Cardiac fibroblast (primary cell): ENCODE results near the gene PKHD1.

ENCODE experiments used
- DNase-seq, 2 donors: peaks; one replicate each; pipeline versions ENCODE4 v3.0.0 to v3.0.0-alpha.2; 2010; ENCODE audit warnings: low read depth in 2 of 2
- H3K4me3 ChIP-seq, 2 donors: replicated peaks in 1 of 2; 1 replicate in 1 of 2; 2 replicates in 1 of 2; pipeline ENCODE4 v1.5.1; 2011; ENCODE audit warnings: low read depth in 2 of 2, low read length in 2 of 2, mild to moderate bottlenecking in 2 of 2, moderate library complexity in 1 of 2
- TF ChIP-seq, protein P1 (sequence below): IDR thresholded peaks from one replicate; pipeline ENCODE4 v1.5.1; 2011; ENCODE audit warnings: low read depth, mild to moderate bottlenecking, low read length, inconsistent platforms

Gene PKHD1

DNA sequence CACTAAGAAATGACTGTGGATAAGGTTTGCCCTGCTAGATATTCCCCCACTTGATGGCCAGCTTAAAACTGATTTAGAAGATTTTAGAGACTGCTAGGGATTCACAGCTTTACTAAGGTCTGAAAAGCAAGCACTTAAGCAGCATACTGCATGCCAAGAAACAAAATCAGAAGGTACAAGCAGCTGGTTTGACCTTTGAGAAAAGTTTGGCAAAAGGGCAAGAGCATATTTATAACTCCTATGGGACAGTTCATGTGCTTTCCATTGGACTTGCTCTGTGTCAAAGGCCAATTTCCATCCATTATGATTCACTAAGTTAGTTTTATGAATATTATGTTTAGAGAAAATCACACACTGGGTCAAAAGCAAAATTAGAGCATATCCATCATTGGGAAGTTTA, 402.8 kb downstream of the PKHD1 start:
- no peak for DNase-seq
- TF ChIP-seq, protein P1, sequence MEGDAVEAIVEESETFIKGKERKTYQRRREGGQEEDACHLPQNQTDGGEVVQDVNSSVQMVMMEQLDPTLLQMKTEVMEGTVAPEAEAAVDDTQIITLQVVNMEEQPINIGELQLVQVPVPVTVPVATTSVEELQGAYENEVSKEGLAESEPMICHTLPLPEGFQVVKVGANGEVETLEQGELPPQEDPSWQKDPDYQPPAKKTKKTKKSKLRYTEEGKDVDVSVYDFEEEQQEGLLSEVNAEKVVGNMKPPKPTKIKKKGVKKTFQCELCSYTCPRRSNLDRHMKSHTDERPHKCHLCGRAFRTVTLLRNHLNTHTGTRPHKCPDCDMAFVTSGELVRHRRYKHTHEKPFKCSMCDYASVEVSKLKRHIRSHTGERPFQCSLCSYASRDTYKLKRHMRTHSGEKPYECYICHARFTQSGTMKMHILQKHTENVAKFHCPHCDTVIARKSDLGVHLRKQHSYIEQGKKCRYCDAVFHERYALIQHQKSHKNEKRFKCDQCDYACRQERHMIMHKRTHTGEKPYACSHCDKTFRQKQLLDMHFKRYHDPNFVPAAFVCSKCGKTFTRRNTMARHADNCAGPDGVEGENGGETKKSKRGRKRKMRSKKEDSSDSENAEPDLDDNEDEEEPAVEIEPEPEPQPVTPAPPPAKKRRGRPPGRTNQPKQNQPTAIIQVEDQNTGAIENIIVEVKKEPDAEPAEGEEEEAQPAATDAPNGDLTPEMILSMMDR, result no peak
- H3K4me3 ChIP-seq, result no peak overlapping the region

DNA sequence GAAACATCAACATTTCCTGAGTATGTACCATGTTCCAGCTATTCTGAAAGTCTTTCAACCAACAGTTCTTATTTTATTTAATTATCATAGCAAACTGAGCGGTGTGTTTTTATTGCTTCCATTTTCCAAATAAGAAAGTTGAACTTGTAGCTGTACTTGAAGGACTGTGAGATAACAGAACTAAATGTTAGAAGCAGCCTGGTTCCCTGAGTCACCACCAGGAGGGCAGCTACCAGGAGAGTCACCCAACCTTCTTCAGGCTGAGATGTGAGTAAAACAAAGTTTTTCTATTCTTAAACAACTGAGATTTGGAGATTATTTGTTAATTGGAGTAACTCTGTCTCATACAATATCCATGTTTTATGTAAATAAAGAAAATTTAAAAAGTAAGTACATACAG, 403.4 kb downstream of the PKHD1 start:
- DNase-seq, result no peak
- TF ChIP-seq, protein P1, result no peak
- no peak overlapping the region for H3K4me3 ChIP-seq

DNA sequence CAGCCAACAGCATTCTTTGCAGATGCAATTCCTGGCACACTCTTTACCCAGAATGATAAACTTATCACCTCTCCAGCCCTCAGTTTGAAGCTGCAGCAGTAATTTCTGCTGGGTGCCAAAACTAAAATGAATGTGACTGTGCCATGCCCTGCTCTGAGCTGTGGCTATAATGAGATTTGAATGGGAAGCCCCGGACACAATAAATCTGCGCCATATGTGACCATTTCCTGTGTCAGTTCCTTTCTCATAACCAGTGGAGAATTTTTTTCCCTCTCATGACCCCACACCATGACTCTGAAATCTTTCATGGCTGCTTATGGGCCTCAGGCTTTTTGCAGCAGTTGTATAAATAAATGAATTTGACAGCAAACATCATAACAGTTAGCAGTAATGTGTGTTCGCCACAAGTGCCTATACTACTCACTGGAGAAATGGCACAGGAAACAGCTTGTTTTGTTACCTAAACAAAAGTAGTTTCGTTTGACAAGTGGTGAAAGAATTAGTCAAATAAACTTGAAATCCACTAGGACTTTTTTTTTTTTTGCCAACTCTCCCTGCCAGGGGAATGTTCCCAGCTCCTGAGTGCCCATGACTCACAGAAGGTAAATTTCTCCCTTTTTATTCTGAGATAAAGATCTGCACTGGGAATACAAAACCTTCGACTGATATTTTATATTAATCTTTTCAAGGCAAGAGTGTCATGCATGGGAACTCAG, 408.4 kb downstream of the PKHD1 start:
- no peak overlapping the region for H3K4me3 ChIP-seq
- no peak for DNase-seq
- TF ChIP-seq, protein P1, result no peak

DNA sequence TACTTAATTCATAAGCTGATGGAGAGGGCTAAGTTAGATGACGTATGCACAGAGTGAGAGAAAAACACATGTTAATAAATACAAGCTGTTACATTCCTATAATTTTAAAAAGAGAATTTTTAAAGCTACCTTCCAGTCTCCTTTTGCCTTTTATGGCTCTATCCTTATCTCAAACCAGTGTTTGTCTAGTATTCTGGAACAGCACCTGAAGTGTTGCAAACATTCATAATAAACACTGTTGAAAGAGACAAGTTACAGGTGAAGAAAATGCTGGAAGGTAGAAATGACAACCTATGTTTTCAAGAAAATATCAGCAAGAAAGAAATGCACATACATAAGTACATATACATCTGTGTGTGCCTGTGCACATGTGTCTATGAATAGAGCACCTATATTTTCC, 409.1 kb downstream of the PKHD1 start:
- no peak for DNase-seq
- no peak overlapping the region for H3K4me3 ChIP-seq
- TF ChIP-seq, protein P1, result no peak

DNA sequence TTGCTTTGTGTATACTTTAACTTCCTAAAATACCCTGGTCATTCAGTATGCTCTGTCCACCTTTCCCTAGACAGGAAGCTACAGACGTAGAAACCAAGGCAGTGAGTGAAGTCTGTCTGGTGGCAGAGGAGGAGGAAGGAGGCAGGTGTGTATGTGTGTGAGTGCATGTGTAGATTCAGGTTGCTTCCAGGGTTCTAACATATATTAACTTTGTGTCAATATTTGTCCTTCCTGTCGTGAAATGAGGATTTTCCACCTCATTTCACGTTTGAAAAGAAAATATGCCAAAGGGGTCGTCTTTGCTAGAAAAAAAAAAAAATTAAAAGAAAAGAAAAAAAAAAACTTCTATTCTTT, 411.5 kb downstream of the PKHD1 start:
- TF ChIP-seq, protein P1, result no peak
- DNase-seq, result no peak
- H3K4me3 ChIP-seq, result no peak overlapping the region

DNA sequence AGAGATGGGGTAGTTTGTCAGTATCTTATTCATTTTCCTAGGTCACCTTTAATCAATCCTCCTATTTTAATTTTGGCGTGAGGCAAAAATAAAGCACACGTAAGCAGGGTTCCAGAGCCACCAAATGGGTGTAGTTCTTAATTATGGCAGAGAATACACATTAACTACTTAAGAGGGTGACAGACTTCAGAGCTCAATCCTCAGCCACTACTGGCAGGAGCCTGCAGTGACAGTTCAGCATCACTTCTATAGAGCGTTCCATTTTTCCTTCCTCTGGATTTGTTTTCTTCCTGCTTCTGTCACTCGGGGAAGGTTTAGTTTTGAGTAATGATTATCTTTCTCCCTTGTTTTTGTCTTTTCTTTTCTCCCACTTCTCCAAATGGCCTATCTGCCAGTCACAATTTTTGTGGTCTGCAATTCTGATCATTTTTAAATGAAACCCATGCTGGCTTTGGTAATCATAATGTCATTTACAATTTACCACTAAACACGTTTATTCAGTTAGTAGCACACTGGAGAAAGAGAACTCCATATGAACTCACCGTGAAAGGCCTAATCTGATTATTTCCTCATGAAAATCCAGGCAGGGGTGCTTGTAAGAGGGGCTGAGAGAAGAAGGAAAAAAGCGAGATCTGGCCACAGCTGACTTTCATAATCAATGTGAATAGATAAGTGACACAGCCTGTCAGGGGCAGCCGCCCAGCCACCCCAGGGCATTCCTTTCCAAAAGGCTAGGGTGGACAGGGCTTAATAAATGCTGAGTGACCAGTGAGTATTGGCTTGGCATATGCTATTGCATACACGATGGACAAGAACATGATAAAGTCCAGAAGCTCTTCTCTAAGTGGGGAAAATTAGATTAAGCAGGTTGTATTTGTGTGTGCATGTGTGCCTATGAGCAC, 412.1 kb downstream of the PKHD1 start:
- no peak for DNase-seq
- TF ChIP-seq, protein P1, result no peak
- H3K4me3 ChIP-seq, result no peak overlapping the region
